GM21447 (cell line): ENCODE results near the gene STIM1.
"Not testable (repeated sequence)": the region's sequence is repeated elsewhere in the genome, so short reads cannot be mapped to it uniquely, and the experiment has no call there.

Experiments used
- ATAC-seq: cut with Tn5 transposase; IDR thresholded peaks from one replicate; pipeline ENCODE4 v1.9.1; 2021; ENCODE audit not compliant: unreplicated experiment

STIM1 gene

GRCh38 chr11:4016602-4017001 lies 161.1 kb downstream of the STIM1 start:
- ATAC-seq, result not testable (repeated sequence)

GRCh38 chr11:4017129-4017528 lies 161.7 kb downstream of the STIM1 start:
- ATAC-seq, result no peak

- no peak for ATAC-seq
These were observed 163.2 kb downstream of the STIM1 start for GRCh38 chr11:4018641-4019040.

- no peak for ATAC-seq
These were observed 164.4 kb downstream of the STIM1 start for GRCh38 chr11:4019891-4020290.

- no peak for ATAC-seq
These were observed 167.2 kb downstream of the STIM1 start for GRCh38 chr11:4022669-4023068.

GRCh38 chr11:4025248-4025966 lies 169.9 kb downstream of the STIM1 start:
- ATAC-seq, result no peak

- no peak for ATAC-seq
These were observed 170.5 kb downstream of the STIM1 start for GRCh38 chr11:4025967-4026324.

- ATAC-seq, result no peak
These were observed 170.9 kb downstream of the STIM1 start for GRCh38 chr11:4026389-4026788.

GRCh38 chr11:4027746-4028145 lies 172.3 kb downstream of the STIM1 start:
- ATAC-seq, result no peak

- ATAC-seq, result no peak
These were observed 174.7 kb downstream of the STIM1 start for GRCh38 chr11:4030197-4030596.

GRCh38 chr11:4032097-4032496 lies 176.6 kb downstream of the STIM1 start:
- no peak for ATAC-seq

GRCh38 chr11:4035985-4036384 lies 180.5 kb downstream of the STIM1 start:
- ATAC-seq, result no peak

GRCh38 chr11:4039011-4039410 lies 183.5 kb downstream of the STIM1 start:
- no peak for ATAC-seq

GRCh38 chr11:4040461-4040860 lies 185.0 kb downstream of the STIM1 start:
- ATAC-seq, result no peak

GRCh38 chr11:4041731-4042391 lies 186.4 kb downstream of the STIM1 start:
- no peak for ATAC-seq

GRCh38 chr11:4044976-4045646 lies 189.6 kb downstream of the STIM1 start:
- no peak for ATAC-seq

GRCh38 chr11:4048340-4048739 lies 192.9 kb downstream of the STIM1 start:
- no peak for ATAC-seq

GRCh38 chr11:4049006-4049405 lies 193.5 kb downstream of the STIM1 start:
- ATAC-seq, result no peak

- ATAC-seq, result no peak
These were observed 194.7 kb downstream of the STIM1 start for GRCh38 chr11:4050138-4050537.

GRCh38 chr11:4053200-4053599 lies 197.7 kb downstream of the STIM1 start:
- not testable (repeated sequence) for ATAC-seq

GRCh38 chr11:4054643-4055042 lies 199.2 kb downstream of the STIM1 start:
- ATAC-seq, result no peak

GRCh38 chr11:4059424-4059823 lies 204.0 kb downstream of the STIM1 start:
- no peak for ATAC-seq
